Neural crest cell (in vitro differentiated cells): ENCODE results near the gene GPR150. TPM values are rescaled to one million over a fixed set of nuclear protein-coding genes. Genes with fewer than 3 reads are reported as not detected.
"Not testable (repeated sequence)": the region's sequence is repeated elsewhere in the genome, so short reads cannot be mapped to it uniquely, and the experiment has no call there.

ENCODE experiments used
- DNase-seq: peaks from one replicate; pipeline ENCODE4 v3.0.0; 2021; ENCODE audit warnings: low read depth, mixed read lengths, low spot score
- H3K27ac Mint-ChIP-seq: one replicate; pipeline ENCODE4 v1.8.0; 2021; ENCODE audit warnings: mild to moderate bottlenecking, mixed read lengths; ENCODE audit not compliant: unreplicated experiment
- H3K27me3 Mint-ChIP-seq: 2 replicates; pipeline ENCODE4 v1.8.0; 2021; ENCODE audit warnings: low read depth, mild to moderate bottlenecking, mixed read lengths
- H3K36me3 Mint-ChIP-seq: 2 replicates; pipeline ENCODE4 v1.8.0; 2021; ENCODE audit warnings: low read depth, mild to moderate bottlenecking, mixed read lengths
- H3K4me1 Mint-ChIP-seq: 2 replicates; pipeline ENCODE4 v1.8.0; 2021; ENCODE audit warnings: mixed read lengths
- H3K4me3 Mint-ChIP-seq: one replicate; pipeline ENCODE4 v1.8.0; 2021; ENCODE audit warnings: mild to moderate bottlenecking, mixed read lengths
- H3K9me3 Mint-ChIP-seq: 2 replicates; pipeline ENCODE4 v1.8.0; 2021; ENCODE audit warnings: mixed read lengths
- total RNA-seq: library from RNA; stranded (reverse); gene quantifications from 2 replicates; pipeline ENCODE4 v1.2.1, GENCODE V29; 2021
- TF ChIP-seq, protein P1 (sequence below): fragments of 200-600 bp; sonication (generic); conservative IDR thresholded peaks from 2 replicates; pipeline ENCODE4 v1.5.0; 2021; ENCODE audit warnings: antibody characterized with exemption, mild to moderate bottlenecking

Gene GPR150
- total RNA-seq, 1 donor from 2014 or later: not detected

DNA sequence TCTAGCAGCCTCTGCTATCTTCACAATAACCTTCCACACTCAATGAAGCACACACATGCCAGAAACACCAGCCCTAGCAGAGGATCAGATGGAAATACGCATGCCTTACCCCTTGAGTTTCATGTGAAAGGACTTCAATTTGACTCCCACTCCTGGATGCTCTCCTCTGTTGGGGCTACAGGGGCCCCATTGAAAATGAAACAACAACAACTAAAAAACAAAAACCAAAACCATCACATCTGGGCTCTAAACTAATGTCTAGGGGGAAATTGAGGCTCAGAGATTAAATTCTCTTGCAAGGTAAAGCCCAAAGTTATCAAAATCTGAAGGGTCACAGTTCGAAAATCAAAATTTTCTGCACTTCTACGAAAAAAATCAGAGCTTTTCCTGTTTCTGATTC, 18.7 kb downstream of the GPR150 start:
- H3K9me3 Mint-ChIP-seq: peaks cover under 1% of the 10 kb centered on the region
- TF ChIP-seq, protein P1, sequence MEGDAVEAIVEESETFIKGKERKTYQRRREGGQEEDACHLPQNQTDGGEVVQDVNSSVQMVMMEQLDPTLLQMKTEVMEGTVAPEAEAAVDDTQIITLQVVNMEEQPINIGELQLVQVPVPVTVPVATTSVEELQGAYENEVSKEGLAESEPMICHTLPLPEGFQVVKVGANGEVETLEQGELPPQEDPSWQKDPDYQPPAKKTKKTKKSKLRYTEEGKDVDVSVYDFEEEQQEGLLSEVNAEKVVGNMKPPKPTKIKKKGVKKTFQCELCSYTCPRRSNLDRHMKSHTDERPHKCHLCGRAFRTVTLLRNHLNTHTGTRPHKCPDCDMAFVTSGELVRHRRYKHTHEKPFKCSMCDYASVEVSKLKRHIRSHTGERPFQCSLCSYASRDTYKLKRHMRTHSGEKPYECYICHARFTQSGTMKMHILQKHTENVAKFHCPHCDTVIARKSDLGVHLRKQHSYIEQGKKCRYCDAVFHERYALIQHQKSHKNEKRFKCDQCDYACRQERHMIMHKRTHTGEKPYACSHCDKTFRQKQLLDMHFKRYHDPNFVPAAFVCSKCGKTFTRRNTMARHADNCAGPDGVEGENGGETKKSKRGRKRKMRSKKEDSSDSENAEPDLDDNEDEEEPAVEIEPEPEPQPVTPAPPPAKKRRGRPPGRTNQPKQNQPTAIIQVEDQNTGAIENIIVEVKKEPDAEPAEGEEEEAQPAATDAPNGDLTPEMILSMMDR: no peak
- no peak overlapping the region for H3K4me3 Mint-ChIP-seq
- H3K27ac Mint-ChIP-seq: no peak overlapping the region
- no peaks in the 10 kb centered on the region for H3K36me3 Mint-ChIP-seq
- peaks cover 2% of the 10 kb centered on the region for H3K27me3 Mint-ChIP-seq
- H3K4me1 Mint-ChIP-seq: no peaks in the 10 kb centered on the region
- DNase-seq: no peak

DNA sequence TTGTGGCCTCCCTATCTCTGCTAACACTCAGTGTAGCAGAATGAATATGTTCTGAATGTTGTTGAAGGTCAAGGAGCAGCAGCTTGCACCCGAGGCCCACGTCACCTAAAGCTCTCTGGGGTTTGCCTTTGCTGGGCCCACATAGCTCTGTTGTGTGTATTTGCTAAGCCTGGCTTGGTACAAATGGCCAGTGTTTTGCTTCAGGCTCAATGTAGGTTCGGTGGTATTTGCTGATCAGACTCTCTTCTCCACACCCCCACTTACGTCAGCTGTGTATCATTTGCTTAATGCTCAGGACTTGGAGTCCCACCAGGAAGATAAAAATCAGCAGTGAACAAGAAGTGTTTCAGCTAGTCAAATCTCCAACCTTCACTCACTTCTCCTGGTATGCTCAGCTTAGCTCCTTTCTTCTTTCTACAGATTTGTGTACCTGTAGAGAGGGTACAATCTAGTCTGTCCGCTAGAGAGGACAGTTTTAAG, 21.9 kb downstream of the GPR150 start:
- Mint-ChIP-seq H3K4me1 (peaks cover 4% of the 10 kb centered on the region), H3K4me3 (no peak overlapping the region), H3K36me3 (no peaks in the 10 kb centered on the region), H3K9me3 (peaks cover 2% of the 10 kb centered on the region), H3K27me3 (peaks cover 2% of the 10 kb centered on the region), H3K27ac (no peak overlapping the region)
- no peak for DNase-seq
- TF ChIP-seq, protein P1: no peak

DNA sequence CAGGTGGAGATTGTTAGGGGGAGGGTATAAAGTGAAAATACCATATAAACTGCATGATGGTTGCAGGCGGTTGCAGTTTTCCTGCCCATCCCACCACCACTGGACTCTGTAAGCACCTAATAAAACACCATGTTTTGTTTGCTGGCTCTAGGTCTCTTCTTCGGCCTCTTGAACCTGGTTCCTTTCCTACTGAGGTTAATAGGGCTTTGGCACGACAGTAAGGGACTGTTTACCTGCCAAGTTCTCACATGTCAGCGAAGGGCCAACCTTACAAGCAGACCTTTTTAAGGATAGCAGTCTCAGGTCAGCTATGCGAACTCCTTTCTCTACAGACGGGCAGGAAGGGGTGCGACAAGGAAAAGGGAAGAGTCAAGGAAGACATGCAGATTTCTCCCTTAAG, 23.3 kb downstream of the GPR150 start:
- Mint-ChIP-seq H3K4me3 (no peak overlapping the region), H3K27ac (no peak overlapping the region), H3K36me3 (no peaks in the 10 kb centered on the region), H3K27me3 (peaks cover under 1% of the 10 kb centered on the region), H3K4me1 (peaks cover 7% of the 10 kb centered on the region), H3K9me3 (peaks cover 2% of the 10 kb centered on the region)
- TF ChIP-seq, protein P1: no peak
- no peak for DNase-seq

DNA sequence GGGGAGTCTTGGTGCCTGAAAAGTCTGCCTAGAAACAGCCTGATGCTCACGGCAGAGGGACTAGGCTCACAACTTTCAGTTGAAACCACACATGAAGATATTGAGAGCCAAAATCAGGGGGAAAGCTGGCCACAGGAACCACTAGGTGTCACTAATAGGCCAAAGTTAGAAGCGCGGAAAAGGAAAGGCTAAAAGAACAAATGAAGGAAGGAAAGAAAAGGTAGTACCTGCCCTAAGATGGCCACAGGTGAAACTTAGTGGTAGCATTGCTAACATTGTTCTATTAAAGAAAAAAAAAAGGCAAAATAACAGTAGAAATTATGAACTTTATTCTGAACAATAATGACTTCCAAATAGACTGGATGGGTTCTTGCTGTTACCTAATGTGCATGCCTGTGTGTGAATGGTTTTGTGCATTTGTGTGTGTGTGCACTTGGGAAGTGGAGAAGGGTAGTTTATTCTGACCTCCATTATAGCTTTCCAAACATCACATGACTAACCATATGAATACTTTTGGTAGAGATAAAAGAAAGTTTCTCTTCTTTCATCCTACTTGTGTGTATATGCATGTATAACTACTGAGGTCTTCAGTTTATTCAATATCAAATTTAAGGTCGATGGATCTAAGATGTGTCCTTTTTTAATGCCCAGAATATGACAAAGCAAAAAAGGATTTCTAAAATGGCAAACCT, 24.6 kb downstream of the GPR150 start:
- Mint-ChIP-seq H3K27ac (no peak overlapping the region), H3K9me3 (peaks cover 2% of the 10 kb centered on the region), H3K36me3 (no peaks in the 10 kb centered on the region), H3K4me1 (peaks cover 7% of the 10 kb centered on the region), H3K27me3 (no peaks in the 10 kb centered on the region), H3K4me3 (peak overlapping the region; percentile 14)
- TF ChIP-seq, protein P1: peak; percentile 77
- peak; percentile 20 for DNase-seq

DNA sequence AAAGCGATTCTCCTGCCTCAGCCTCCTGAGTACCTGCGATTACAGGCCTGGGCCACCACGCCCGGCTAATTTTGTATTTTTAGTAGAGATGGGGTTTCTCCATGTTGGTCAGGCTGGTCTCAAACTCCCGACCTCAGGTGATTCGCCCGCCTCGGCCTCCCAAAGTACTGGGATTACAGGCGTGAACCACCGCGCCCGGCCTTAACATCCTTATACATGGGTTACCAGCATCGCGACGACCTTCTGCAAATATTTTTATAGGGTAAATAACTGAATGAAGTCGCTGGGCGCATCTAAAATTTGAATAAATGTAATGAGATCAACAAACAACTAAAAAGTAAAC, 26.3 kb downstream of the GPR150 start:
- not testable (repeated sequence) for H3K36me3 Mint-ChIP-seq, H3K27me3 Mint-ChIP-seq, H3K4me1 Mint-ChIP-seq, H3K27ac Mint-ChIP-seq, DNase-seq, H3K9me3 Mint-ChIP-seq
- peak overlapping the region; percentile 85 for H3K4me3 Mint-ChIP-seq

DNA sequence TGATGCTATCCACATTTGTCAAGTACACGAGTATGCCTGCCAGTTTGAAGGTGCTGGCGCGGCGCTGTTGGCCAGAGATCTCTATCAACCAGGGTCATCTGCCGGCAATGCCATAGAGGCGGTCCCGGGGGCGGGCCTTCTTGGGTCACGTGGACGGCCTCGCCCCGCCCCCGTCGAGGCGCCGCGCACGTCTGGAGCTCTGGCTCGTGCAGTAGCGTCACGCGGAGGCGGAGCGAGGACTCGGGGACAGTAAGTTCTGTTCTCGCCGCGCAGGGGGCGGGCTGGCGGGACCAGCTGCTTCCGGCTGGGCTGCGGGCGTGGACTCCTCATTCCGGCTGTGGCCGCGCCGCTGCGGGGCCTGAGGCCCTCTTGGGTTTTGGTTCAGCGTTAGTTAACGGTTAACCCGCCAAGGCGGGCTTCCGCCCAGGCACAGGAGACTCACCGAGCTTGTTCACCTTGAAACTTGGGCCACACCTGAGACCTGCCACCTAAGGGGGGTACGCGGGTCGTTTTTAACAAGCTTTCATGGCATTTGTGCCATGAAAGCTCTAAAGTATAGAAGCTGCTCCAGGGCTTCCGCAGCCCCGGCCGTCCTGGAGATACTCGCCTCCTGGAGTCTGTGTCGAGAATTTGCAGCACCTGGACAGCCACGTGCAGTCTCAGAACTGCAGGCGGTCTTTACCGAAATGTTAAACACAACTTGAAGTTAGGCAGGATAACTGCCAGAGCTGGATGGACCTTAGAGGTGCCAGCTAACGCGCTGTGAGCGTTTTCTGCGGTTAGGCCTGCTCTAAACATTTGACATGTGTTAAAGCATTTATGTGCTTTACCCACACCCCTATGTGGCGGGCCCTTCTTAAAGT, 26.9 kb downstream of the GPR150 start, which contains the start of gene RFESD:
RFESD (plus strand) TSS at position 209 of the 863 bp plus-strand sequence. CDS start 5,495 bp downstream, outside the sequence.
- Mint-ChIP-seq H3K9me3 (peaks cover 2% of the 10 kb centered on the region), H3K27ac (peak within 1 kb of the TSS; percentile 94), H3K4me1 (peaks cover 7% of the 10 kb centered on the region), H3K27me3 (no peaks in the 10 kb centered on the region), H3K36me3 (no peaks in the 10 kb centered on the region), H3K4me3 (peak within 1 kb of the TSS; percentile 85)
- DNase-seq: peak; percentile 92
- TF ChIP-seq, protein P1: no peak
